ENCODE data around the gene BHLHE23.

The BHLHE23 gene

DNA sequence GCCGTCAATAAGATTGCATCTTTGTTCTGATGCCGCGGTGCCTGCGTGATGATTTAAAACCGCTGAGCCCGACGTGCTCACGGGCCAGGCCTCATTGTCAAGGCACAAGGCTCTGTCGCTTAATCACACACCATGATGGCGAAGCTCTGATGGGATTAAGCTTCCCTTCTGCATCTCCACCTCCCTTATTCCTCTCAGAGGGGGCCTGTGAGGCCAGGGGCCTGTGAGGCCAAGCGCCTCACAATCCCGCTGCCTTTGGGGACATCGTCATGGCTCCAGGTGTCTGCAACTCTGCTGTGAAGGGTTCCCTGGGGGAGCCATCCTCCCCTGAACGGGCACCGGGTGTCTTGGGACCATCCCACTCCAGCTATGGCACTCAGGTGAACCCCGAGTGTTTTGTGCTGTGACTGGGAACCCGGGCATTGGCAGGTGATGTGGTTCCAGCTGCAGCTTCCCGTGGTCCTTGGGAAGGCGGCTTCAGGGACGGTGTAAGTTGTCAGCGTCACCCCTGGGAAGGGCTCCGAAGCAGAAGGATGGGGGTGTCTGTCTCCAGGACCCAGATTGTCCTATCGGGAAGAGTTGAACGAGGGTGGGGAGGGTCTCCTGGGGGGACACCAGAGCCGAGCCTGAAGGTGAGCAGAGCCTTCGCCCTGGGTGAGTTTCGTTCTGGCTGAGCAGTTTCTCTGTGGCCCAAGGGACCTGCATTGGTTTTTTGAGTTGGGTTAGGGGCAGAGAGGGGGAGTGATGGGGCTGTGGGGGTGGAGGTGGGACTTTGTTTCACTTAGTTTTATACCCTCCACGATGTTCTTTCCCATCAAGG is 18.0 kb upstream of the BHLHE23 start:
- no peak for DNase-seq

DNA sequence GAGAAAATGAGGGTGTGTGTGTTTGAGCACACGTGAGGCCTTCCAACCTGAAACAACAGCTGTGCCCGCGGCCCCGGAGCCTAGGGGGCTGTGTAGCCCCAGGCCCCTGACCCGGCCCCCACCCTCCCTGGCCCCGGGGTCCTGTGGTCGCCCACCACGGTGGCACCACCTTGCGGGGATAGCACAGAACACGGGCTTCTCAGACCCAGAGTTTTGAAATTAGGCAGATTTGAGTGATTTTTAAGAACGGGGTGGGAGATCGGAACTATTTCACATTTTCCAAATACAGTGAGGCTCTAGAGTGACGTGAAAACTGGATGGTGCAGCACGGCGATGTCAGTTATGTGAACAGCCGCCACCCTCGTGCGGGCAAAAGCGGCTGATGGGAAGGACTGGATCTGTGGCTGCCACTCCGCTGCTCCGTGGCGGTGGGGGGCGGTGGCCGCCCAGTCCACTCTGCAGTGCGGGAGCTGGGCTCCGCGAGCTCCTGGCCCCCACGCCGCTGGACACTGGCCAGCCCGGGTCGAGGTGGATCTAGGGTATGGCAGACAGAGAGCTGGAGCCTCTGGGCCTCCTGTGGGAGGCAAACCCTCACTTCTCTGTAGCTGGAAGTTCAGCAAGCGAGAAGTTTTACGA is 17.3 kb upstream of the BHLHE23 start:
- DNase-seq, result no peak

DNA sequence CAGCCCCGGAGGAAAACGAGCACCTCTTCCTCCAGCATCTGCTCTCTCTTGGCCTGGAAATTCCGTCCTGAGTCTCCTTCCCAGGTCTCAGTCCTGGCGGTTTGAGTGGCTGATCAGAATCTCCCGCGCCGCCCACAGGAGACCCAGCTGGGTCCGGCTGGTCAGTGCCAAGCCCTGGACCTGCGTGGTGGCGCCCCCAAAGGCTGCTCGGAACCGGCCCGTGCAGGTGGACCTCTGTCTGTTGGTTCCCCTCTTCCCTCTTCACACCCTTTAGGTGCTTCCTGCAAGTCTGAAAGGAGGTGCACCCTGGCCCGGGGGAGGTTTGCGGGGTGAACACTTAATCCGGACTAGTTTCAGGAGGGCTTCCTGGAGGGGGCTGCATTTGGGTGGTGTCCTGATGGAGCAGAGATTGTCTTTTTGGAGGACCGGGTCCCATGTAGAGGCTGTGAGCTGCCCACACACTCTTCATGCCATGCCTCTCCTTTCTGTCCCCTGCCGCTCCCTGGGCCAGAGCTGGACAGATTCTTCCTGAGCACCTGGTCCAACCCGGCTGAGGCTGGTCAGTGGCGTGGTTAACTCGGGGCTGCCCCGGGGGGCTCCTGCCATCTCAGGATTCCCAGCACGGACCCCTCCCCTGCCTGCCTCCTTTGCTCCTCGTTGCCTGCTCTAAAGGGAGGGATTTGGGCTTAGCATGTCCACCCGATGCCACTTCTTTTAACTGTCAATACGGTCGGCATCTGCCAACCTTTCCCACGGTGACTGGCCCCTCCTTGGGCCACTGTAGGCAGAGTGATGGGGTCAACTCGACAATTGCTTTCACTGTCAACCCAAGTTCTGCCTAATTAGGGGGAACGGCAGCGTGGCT is 16.5 kb upstream of the BHLHE23 start:
- DNase-seq, result no peak

DNA sequence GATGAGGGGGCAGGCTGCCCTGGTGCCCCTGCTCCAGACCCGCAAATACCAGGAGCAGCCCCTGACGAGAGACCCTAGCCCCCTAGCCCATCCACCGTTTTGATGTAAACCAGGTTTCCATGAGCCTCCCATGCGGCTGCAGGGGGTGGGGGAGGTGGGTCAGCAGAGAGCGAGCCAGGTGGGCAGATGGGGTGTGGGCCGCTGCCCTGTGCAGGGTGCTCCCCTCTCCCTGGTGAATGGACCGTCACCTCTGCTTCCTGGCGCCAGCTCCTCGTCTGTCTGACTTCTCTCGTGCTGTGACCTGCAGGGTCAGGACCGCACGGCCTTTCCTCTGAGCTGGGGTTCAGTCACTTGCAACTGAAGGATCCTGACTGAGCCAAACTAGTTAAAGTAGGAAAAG is 15.7 kb upstream of the BHLHE23 start:
- no peak for DNase-seq

DNA sequence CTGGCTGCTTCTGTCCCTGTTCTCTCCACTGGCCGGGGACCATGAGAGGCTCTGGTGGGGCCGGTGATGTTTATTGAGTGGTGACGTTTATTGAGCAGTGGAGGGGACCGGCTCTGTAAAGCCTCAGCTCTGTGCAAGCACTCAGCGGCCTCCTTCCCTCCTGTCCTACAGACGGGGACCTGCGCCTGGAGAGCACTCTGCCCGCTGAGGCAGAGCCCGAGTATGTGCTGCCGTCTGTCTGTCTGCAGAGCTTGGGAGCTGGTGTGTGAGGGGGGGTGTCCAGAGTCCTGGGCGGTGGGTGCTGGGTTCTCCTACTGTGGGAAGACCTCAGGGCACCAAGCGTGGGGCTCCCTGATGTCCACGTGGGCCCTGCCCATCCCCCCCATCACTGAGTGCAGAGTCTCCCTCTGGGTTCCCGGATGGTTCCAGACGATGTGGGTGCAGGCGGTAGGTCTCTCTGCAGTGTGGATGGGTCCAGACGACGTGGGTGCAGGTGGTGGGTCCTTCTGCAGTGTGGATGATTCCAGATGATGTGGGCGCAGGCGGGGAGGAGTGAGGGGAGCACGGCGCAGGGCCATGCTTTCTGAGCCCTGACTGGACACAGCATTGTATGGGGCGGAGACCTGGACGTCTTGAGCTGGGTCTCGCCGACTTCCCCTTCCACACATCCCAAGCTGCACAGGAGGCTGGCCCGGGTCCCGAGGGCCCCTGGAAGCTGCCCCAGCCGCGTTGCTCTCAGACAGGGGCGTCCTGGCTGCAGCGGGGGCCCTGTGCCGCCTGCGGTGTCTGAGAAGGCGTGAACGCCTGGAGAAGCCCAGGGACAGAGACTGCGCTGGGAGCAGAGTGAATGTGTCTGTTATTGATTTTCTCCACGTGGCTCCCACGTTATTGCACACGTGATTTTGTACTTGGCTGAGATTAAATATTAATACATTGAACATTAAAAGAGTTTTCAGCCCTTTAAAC is 14.9 kb upstream of the BHLHE23 start:
- DNase-seq, result no peak

GRCh38 chr20:63020681-63021080 is 13.9 kb upstream of the BHLHE23 start:
- DNase-seq, result no peak

DNA sequence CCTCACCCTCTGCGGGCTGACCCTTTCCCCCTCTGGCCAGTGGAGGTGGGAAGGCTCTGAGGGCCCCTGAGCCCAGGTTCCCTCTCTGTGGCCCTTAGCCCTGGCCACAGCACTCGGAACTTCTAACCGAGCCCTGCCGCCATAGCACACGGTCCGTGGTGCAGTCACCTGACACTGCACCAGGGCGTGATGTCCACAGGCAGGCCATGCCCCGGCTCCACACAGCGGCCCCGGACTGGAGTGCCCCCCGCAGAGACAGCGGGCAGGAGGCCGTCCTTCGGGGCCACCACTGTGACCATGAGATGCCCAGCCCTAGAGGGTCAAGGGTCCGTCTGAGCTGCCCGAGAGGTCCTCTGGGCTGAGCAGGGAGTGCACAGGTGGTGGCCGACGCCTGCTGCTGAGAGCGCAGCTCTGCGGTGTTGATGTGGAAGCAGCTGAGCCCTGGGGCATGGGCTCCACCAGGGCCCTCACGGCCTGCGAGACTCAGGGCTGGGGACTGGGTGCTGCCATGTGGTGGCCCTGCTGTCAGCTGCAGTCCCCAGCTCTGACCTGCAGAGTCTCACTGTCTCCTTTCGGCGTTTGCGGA is 11.2 kb upstream of the BHLHE23 start:
- DNase-seq, result no peak

- no peak for DNase-seq
Observed at GRCh38 chr20:63017076-63017825, 10.5 kb upstream of the BHLHE23 start.

DNA sequence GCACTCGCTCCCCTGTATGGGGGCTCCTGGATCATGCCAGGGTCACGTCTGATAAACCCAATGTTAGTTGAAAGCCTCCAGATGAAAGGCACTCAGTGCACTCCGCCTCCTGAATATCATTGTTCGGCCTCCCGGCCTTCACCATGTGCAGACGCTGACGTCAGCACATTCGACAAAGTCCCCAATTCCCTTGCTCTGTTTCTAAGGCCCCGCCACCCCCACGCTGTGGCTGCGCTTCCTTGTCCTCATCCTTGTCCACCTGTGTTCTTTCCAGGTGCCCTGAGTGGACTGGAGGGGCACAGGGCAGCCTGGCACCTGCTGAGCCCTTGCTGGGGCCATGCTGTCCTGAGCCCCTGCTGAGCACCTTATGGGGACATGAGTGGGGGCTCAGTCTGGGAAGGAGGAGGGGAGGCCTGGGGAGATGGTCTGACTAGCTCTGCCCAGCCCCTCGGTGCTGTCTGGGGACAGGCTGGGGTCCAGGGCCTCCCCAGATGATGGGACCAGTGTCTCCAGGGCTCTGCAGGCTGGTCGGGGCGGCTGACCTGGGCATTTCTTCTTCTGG is 9.8 kb upstream of the BHLHE23 start:
- DNase-seq, result no peak

DNA sequence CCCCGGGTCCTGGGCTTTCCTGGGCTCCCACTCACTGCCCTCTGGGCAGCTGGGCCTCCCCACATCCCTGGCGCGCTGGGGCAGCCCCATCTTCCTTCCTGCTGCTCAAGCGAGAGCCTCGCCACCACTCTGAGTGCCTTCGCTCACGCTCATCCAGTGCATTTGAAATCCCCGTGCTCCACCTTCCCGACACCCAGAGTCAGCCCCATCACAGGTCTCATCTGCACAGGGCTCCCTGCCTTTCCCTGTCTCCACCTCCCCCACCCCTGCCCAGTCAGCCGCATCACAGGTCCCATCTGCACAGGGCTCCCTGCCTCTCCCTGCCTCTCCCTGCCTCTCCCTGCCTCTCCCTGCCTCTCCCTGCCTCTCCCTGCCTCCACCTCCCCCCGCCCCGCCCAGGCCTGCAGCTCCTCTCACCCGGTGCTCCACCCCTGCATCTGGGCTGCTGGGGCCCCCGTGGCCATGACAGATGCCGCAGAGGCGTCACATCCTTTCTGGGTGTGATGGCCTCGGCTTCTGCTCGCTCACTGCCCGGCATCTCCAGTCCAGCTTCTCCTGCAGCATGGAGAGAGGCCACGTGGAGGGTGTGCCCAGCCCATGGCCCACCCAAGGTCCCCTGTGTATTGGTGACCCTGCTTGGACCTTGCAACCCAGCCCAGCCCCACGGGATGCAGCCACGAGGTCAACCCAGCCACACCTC is 9.0 kb upstream of the BHLHE23 start:
- DNase-seq, result no peak

DNA sequence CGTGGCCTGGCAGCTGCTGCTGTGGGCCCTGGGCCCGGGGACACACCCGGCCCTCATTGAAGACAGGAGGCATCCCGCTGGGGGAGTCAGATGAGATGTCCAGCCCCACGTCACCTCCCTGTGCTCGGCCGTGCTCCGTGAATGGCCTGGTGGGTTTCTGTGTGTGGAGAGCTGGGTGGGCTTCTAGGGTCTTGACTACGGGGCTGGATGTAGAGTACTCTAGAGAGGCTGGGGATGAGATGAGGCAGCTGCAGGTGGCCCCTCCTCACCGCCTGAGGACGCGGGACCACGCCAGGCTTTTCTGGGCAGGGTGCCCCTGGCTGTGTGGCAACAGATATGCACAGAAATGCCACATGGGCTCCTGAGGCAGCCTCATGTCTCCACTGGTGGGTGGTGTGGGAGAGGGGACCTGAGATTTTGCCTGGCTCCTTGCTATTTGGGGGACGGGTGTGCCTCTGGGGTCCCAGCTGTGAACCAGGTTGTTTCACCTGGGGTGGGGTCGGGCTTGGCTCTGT is 8.4 kb upstream of the BHLHE23 start:
- no peak for DNase-seq

DNA sequence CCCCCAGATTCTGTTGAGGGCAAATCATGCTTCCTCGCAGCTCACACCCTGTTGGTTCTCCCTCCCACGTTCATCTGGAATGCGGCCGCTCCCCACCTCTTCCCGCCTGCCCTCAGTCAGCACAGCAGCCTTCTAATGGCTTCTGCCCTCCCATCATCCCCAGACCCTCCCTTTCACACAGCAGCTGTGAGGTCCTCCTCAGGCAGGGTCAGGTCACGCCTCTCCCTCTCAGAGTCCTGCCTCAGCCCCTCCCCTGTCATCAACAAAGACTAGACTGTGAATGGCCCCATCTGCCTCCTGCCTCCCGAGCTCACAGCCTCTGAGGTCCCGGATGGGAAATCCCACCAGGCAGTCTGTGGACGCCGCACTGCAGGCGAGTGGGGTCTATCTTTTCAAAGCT is 7.9 kb upstream of the BHLHE23 start:
- DNase-seq, result no peak

GRCh38 chr20:63014287-63014686 is 7.5 kb upstream of the BHLHE23 start:
- no peak for DNase-seq

DNA sequence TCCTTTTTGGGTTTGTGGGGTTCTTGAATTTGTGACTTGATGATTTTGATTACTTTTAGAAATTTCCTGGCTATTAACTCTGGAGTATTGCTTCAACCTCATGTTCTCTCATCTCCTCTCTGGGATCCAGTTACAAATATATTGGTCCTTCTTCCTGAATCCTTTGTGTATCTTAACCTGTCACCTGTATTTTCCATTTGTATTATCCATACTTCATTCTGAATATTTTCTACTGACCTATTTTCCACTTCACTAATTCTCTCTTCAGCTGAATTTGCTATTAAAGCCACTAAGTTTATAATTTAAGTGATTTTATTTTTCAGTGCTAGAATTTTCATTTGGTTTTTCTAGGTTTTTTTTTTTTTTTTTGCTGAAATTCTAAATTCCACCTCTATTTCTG is 6.4 kb upstream of the BHLHE23 start:
- no peak for DNase-seq

GRCh38 chr20:63011798-63012197 is 5.0 kb upstream of the BHLHE23 start:
- DNase-seq, result no peak

GRCh38 chr20:63009988-63010769 is 3.4 kb upstream of the BHLHE23 start:
- DNase-seq, result peak; percentile 67

GRCh38 chr20:63009045-63009961 is 2.5 kb upstream of the BHLHE23 start:
- peak; percentile 86 for DNase-seq

DNA sequence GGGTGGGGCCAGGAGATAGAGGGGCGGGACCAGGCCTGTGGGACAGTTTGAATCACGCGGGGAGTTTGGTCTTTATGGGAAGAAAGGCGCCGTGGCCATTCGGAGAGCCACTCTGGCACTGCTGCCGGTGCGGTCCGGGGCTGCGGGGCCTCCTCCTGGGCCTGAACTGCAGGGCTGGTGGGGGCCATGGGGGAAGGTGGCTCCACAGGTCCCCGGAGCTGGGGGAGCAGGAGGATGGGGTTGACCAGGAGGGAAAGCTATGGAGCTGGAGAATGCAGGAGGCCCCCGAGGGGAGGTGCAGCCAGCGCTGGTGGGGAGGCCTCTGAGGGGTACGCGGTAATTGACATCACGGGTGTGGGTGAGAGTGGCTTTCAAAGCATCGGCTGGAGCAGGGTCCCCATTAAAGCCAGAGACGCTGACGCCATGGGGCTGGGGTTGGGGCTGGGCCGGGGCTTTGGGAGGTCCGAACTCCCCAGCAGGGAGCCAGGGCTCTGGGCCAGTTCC is 1.8 kb upstream of the BHLHE23 start:
- no peak for DNase-seq
